Measurements from ENCODE around the gene EPB41. TPM values are rescaled to one million over a fixed set of nuclear protein-coding genes. Genes with fewer than 3 reads are reported as not detected.

EPB41 gene
- total and polyA plus RNA-seq, 9 of the 15 experiments (the other 6 are each of a cell fraction or from before 2014, with no cell fraction given), result 3.7 to 213 (median 141) TPM

DNA sequence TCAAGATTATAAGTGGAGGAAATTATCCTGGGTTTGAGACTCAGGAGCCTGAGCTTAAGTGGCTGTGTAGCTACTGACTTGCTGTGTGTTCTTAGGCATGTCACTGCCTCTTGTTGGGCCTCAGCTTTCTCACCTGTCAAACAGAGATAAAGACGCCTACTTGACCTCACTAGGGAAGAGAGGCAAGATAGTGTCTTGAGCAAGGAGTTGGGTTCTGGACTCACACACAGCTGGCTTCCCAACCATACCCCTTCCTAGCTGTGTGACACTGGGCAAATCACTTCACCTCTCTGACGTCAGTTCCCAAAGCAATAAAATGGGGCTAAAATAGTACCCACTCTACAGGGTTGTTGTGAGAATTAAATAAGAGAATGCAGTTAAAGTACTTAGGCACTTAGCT lies 11.6 kb upstream of the EPB41 start (continued):
- no peak for TF ChIP-seq ZNF282 (CRISPR knock-in tag; IDR thresholded peaks at IDR 0.05)
- TF ChIP-seq E2F6 (IDR thresholded peaks at IDR 0.05; ENCODE audit: borderline replicate concordance in 1 of 2, extremely low read depth in 1 of 2, insufficient read depth in 1 of 2, insufficient read length in 1 of 2, low read depth in 1 of 2, low read length in 1 of 2, poor library complexity in 1 of 2, severe bottlenecking in 1 of 2), result no peak
- TF ChIP-seq MAZ (CRISPR knock-in tag; conservative IDR thresholded peaks at IDR 0.05 in 1 of 2, IDR thresholded peaks at IDR 0.05 in 1 of 2), result no peak
- no peak for TF ChIP-seq ZBTB12 (CRISPR knock-in tag; IDR thresholded peaks at IDR 0.05)
- no peak for TF ChIP-seq HOXB6 (CRISPR knock-in tag; IDR thresholded peaks at IDR 0.05; ENCODE audit: borderline replicate concordance)
- TF ChIP-seq MEIS2 (IDR thresholded peaks at IDR 0.05; ENCODE audit: partially characterized antibody), result peak; percentile 71
- TF ChIP-seq, protein P1, sequence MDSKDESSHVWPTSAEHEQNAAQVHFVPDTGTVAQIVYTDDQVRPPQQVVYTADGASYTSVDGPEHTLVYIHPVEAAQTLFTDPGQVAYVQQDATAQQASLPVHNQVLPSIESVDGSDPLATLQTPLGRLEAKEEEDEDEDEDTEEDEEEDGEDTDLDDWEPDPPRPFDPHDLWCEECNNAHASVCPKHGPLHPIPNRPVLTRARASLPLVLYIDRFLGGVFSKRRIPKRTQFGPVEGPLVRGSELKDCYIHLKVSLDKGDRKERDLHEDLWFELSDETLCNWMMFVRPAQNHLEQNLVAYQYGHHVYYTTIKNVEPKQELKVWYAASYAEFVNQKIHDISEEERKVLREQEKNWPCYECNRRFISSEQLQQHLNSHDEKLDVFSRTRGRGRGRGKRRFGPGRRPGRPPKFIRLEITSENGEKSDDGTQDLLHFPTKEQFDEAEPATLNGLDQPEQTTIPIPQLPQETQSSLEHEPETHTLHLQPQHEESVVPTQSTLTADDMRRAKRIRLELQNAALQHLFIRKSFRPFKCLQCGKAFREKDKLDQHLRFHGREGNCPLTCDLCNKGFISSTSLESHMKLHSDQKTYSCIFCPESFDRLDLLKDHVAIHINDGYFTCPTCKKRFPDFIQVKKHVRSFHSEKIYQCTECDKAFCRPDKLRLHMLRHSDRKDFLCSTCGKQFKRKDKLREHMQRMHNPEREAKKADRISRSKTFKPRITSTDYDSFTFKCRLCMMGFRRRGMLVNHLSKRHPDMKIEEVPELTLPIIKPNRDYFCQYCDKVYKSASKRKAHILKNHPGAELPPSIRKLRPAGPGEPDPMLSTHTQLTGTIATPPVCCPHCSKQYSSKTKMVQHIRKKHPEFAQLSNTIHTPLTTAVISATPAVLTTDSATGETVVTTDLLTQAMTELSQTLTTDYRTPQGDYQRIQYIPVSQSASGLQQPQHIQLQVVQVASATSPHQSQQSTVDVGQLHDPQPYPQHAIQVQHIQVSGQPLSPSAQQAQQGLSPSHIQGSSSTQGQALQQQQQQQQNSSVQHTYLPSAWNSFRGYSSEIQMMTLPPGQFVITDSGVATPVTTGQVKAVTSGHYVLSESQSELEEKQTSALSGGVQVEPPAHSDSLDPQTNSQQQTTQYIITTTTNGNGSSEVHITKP (IDR thresholded peaks at IDR 0.05; ENCODE audit: partially characterized antibody), result no peak
- TF ChIP-seq POLR3G (IDR thresholded peaks at IDR 0.05; ENCODE audit: extremely low read depth, insufficient read length, insufficient replicate concordance), result no peak
- no peak for TF ChIP-seq MAX (CRISPR knock-in tag; IDR thresholded peaks at IDR 0.05)
- TF ChIP-seq ZNF316 (IDR thresholded peaks at IDR 0.05), result no peak
- no peak for TF ChIP-seq NCOA6 (IDR thresholded peaks at IDR 0.05)
- peak; percentile 72 for TF ChIP-seq EHMT2 (IDR thresholded peaks at IDR 0.05)
- TF ChIP-seq STAT5B (CRISPR knock-in tag; IDR thresholded peaks at IDR 0.05), result no peak
- TF ChIP-seq MCM2 (IDR thresholded peaks at IDR 0.05; ENCODE audit: low read depth), result no peak
- TF ChIP-seq ZNF217 (CRISPR knock-in tag; IDR thresholded peaks at IDR 0.05), result no peak
- TF ChIP-seq SIX5 (IDR thresholded peaks at IDR 0.05; ENCODE audit: borderline replicate concordance in 1 of 2, insufficient read depth in 1 of 2, low read depth in 1 of 2, low read length in 2 of 2), result no peak
- TF ChIP-seq HNRNPLL (IDR thresholded peaks at IDR 0.05; ENCODE audit: low read depth, low read length, poor library complexity, severe bottlenecking), result no peak
- TF ChIP-seq ADNP (tag; IDR thresholded peaks at IDR 0.05), result peak; percentile 87
